SK-N-DZ (cell line): ENCODE measurements around the gene CCDC157.

Experiments
- DNase-seq: peaks from one replicate; pipeline ENCODE4 v3.0.0-alpha.2; 2015; ENCODE audit warnings: low spot score
- small RNA-seq, 2 experiments: library from RNA; depleted of rRNA; stranded (forward); fragments of <200 nt; gene quantifications; one replicate each; pipeline ENCODE3, GENCODE V24; 2014

CCDC157 gene

DNA sequence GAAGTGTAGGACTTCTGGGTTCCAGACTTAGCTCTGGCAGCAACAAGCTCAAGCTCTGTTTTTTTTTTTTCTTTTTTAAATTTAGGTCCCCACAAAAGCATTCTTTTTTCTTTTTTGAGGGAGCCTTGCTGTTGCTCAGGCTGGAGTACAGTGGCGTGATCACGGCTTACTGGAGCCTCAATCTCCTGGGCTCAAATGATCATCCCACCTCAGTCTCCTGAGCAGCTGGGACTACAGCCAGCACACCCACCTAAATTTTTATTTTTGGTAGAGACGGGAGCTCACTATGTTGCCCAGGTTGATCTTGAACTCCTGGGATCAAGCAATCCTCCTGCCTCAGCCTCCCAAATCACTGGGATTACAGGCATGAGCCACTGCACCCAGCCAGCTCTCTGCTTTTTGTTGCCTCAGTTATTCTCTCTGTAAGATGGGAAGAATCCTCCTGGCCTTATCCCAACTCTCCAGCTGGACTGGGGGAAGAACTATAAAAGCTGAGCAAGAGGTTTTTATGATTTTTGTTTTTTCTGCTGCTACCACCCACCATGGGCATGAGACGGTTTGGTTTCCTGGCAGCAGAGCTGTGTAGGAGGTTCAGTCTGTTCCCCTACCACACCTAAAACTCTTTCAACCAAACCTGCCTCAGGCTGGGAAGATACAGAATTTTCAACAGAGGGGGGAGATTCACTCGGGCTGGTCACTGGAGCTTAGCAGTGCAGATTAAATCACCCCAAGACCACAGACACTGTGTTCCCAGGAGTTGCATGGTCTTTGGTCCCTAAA is 57.1 kb downstream of the CCDC157 start:
- DNase-seq: no peak

DNA sequence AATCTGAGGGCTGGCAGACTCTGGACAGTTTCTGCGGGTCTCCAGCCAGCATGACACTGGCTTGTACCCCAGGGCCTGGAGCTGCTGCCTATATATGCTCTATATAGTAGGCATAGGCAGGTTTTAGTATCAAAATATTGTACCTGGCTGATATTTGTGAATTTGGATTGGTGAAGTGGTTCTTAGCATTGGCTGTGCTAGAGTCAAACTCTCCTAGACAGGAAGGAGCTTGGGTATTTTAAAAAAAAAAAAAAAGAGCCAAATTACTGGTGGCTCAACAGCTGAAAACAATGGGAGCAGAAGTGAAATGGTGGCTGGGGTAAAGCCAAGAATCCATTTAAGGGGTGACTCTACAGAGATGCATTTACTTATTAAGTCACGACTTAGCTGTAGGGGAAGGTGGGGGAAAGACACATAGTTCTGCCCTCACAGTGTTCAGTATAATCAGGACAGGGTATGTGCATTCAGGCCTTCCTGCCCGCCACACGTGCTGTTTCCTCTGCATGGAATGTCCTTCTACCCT is 57.8 kb downstream of the CCDC157 start:
- no peak for DNase-seq

DNA sequence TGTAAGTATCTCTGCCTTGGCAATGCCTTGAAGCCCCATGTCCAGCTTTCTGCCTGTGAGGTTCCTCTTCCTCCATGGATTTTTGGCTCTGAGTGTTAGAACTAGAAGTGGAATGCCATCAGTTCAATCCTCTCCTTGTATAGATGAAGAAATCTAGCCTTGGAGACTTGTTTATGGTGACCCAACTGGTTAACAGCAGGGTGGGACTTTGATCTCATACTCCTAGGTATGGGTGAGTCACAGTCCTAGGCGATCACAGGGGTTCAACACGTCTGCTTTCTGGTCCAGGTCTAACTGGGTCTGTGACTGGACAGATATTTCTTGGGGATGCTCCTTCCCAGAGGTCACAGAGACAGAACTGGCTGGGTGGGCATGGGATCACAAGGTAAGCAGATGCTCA is 59.6 kb downstream of the CCDC157 start:
- DNase-seq: no peak

DNA sequence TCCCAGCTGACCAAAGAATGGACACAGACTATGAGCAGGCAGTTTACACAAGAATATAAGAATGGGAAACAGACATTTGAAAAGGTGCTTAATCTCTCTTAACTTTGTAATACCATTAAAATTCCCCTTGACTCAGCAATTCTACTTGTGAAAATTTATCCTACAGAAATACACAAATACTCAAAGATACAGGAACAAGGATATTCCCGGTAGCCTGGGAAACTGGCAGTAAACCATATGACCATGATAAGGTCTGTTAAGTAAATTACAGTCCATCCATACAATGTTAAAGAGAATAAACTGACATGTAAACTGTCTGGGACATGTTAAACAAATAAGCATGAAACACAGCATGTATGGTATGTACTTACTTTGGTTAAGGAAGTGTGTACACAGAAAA is 60.0 kb downstream of the CCDC157 start:
- no peak for DNase-seq

DNA sequence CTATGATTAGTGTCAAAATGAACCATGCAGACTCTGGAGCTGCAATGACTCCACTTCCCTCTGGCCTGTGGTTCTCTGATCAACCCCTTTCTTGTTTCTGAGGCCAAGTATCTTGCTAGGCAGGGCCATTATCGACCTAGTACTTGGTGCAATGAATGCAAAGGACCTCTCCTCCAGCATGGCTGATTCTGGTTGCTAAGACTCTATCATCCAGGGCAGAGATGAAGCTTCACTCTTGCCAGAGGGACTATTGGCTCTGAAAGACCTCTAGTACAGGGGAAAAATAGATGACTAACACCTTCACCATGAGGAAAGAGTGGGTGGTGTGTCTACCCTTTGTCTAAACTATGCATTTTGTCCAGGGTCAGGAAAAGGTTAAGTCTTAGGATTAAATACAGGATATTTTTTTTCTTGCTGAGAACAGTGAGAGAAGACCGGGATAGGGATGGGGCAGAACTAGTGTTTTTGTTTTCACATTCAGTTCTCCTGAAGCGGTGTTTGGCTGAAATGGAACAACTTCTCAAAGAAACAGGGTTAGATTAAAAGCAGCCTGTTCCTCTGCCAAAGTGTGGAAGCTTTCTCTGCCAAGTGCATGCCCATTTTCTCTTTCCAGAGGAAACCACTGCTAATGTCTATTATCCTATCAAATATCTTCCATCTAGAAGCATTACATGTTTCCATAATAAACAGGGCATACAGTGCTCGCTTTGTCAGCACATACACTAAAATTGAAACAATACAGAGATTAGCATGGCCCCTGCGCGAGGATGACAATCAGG is 63.7 kb downstream of the CCDC157 start:
- no peak for DNase-seq

DNA sequence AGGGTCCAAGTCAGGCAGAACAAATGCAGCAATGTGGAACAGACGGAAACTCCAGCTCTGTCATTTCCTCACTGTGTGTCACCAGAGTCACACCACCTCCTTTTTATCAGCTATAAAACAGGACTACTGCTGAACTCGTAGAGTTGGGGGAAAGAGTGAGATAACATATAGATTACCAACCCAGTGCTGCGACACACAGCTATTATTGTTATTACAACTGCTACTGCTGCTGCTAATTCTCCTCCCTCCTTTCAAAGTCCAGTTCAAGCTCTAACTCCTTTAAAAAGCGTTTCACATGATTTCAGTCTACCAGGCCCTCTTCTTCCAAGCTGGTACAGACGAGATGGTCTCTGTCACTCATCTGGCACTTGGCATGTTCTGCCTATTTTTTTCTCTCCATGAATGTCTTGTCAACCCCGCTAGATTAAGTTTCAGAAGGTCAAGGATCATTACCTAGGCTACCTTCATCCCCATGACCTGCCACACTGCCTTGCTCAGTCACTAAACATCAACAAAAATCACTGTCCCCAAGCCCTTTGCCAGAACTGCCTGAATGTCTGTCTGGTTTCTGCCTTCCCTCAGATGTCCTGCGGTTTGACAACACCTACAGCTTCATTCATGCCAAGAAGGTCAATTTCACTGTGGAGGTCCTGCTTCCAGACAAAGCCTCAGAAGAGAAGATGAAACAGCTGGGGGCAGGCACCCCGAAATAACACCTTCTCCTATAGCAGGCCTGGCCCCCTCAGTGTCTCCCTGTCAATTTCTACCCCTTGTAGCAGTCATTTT is 65.1 kb downstream of the CCDC157 start:
- no peak for DNase-seq

DNA sequence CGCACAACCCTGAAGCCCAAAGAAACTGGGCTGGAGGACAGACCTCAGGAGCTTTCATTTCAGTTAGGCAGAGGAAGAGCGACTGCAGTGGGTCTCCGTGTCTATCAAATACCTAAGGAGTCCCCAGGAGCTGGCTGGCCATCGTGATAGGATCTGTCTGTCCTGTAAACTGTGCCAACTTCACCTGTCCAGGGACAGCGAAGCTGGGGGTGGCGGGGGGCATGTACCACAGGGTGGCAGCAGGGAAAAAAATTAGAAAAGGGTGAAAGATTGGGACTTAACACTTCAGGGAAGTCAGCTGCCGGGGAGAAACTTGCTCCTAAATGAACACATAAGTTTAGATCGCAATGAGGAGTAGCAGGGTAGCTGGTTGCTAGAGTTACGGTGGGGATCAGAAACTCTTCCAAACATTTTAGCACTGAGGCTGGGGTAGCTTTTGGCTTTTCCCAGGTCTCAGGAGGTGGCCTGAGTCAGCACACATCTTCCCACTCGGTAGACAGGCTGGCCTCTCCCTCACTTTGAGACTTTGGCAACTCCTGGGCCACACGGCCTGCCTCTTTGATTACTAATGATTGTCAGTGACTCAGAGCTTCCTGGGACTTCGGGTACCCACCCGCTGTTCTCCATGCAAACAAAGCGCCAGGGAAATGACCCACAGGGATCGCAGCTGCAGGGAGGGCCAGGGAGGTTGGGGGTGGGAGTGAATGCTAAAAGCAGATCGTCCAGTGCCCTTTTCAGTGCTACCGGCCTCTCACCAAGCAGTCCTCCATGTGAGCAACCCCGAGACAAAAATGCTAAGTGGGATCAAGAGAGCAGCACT is 65.9 kb downstream of the CCDC157 start:
- DNase-seq: no peak

DNA sequence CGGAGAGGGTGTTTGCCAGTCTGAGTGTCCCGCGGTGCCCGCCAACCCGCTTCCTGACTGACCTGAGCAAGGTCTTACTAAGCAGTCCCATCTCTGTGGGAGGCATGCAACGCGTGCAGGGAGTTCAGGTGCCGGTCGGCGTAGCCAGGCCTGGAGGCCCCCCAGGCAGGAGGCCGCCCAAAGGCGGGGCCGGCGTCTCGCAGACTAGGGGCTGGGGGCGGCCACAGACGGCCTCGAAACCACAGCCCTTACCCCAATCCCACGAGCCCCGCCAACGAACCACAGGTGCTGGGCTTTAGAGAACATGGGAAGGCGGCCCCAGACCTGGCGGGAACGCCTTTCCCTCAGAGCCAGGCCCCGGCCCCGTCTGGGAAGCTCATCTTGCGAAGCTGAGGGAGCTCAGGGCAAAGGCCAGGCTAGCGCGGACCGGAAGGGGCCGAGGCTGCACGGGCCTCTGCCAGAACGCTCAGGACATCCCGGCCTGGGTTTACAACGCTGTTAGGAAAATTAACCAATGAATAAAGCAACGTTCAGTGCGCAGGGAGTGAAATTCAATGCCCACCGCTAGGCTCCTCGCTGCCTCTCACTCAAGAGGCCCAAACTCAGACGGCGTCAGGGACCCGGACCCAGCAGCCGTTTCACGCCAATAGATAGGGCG is 66.6 kb downstream of the CCDC157 start:
- no peak for DNase-seq

DNA sequence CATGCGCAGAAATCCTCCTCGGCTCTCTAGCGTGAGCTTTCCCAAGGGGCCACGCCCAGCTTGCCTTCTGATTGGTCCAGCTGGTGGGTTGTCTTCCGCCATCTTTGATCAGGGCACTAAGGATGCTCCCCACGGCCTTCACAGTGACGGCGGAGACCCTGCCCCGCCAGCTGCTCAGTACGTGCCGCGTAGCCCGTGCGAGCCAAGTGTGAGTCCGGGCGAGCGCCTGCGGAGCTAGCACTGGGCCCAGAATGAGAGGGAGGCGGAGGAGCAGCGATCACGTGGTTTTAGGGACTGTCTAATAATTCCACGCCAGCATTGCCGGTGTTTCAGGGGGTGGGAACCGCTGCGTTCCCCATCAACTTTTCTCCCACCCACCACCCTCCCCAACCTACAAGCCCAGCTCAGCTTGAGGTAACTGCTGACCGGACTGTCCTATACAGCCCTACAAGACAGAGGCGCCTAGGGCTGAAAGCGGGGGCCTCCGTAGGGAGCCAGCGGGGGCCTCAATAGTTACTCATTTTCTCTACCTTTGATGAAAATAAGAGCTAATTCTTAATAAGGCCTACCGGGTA is 67.2 kb downstream of the CCDC157 start:
- DNase-seq: peak; percentile 100

DNA sequence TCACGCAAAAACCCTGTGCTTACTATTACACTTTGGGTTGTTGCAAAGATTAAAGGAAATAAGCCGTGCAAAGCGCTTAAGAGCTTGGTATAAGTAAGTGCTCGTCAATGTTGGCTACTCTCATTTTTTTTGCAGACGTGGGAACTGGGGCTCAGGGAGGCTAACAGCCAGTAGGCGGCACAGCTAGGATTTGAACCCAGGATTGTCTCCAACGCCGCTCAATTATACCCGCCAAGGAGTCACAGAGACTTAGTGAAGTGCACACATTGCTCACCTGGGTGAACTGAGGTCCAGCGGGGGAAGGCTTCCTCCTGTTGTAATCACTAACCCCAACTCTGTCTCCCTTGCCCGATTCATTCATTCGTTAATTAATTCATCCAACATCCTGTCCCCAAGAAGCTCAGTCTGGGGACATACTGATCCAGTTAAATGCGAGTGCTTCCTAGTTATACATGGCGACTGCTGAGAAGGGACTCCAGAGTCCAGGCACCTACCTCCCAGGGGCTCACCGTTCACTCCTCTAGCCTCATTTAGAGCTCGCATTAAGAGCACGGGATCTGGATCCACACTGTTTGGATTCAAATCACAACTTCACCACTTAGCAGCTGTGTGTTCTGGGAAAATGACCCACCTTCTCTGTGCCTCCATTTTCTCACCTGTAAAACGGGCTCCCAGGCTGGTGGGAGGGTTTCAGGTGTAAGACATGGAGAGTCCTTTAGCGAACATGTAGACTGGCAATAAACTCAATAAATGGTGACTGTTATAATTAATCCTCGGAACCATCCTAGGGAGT is 67.9 kb downstream of the CCDC157 start:
- no peak for DNase-seq

DNA sequence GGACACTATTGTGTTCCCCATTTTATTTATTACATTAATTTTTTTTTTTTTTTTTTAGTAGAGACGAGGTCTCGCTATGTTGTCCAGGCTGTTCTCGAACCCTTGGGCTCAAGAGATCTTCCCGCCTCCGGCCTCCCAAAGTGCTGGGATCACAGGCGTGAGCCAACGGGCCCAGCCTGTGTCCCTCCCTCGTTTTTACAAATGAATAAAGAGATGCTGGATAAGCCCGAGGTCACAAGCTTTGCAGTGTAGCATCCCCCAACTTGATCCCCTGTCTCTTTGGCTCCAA is 68.5 kb downstream of the CCDC157 start:
- no peak for DNase-seq

DNA sequence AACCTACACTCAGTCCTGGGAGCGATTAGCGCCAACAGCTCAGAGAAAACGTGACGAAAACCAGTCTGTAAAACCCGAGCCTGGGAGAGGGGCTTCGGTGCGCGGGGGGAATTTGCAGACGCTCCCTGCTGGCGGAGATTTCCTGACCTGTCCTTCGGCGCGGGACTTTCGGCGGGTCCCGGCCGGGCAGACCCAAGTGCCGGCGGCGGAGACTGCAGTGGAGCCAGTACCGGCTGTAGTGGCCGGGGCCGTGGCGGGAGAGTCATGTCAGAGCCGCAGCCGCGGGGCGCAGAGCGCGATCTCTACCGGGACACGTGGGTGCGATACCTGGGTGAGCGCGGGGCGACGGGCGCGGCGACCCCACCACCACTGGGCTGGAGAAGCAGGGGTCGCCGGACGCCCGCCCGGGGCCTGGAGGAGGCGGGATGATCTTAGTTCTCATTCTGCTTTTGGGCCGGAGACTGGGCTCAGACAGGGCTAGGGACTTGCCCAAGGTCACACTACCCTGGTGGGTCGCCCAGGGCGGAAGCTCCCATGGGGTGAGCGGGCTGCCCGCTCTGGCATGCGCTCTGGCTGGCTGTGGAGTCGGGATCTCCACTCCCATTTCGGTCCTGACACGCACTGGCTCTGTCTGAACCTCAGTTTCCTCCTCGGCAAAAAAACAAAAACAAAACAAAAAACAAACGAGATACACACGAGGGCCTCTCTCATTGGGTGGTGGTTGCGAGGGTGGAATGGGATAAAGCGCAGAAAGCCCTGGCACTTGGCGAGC is 69.0 kb downstream of the CCDC157 start, which contains the start of gene MTFP1:
Gene MTFP1, plus strand, starts transcription at position 153 of the 772 bp plus-strand sequence. Its CDS starts 112 bp downstream, at position 265.
- DNase-seq: peak; percentile 84

Small RNA genes within 50 kb of the gene (small RNA-seq; reads per million reads assigned to genes)
- gene AC004832.3 (0 reads per million in 2 experiments), gene RNU6-564P (0 reads per million in 2 experiments)
